Endometrium (tissue), 2 donors: ENCODE measurements around the gene KIF3A.

Source experiments
- FAIRE-seq: peaks from 2 replicates; lab custom pipeline; 2012; peaks lifted over from hg19 to GRCh38; lab: Jason Lieb, UNC
- donor health status: control.
- donor health status: control.

The KIF3A gene

DNA sequence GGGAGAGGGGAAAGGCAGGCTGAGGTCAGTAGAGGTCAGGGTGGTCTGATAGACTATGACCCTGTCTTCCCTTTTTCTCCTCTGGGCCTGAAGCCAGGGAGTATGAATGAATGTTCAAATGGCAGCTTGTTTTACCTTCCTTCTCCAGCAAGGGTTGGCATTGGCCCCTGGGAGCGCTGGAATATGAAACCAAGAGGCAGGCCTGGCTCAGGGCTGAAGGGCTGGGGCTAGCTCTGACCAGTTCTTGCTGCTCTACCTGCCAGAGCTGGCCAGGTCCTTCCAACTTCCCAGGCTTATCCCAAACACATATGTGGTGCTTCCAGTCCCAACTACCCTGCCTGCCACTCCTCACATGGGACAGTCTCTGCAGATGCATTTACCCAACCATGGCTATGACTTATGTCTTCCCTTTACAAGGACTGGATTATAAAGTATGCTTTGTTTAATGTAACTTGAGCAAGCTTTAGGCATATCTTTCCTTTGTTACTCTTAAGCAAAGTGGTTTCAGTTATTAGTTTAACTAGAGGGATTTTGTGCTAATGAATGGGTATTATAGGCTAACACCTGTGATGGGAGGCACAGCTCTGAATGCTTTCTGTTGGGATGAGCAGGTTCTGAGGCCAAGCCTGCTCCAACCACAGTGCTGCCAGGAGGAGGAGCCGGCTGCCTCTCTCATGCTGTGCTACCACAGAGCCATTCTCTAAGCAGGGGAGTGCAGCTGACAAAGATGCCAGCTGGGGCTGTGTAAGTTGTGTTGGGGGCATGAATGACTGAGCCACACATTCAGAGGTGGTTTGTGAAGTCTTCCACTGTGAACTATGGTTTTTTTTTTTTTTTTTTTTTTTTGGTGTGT, 16.0 kb upstream of the KIF3A start:
- FAIRE-seq: no peak

DNA sequence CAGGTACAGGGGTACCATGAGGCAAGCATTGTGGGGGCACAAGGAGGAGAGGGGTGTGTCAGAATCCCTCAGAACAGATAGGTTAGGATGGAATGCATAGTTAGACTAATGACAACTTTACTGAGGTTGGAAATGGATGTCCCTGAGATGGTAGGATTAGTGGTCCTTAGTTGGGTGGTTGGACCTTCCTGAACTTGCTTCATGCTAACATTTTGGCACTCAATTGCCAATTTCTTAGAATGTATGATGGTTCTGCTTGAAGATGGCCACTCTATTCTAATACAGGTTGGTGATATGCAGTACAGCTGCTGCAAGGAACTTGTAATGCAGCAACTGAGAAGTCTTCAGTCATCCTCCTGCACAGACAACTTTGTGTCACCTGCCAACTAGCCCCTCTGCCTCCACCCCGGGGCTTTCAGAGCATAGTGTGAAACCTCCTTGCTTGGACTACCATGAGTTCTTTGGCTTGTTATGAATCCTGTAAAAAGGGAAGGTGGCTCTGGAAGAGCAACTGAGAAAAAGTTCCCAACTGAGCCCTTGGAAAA, 15.3 kb upstream of the KIF3A start:
- no peak for FAIRE-seq

DNA sequence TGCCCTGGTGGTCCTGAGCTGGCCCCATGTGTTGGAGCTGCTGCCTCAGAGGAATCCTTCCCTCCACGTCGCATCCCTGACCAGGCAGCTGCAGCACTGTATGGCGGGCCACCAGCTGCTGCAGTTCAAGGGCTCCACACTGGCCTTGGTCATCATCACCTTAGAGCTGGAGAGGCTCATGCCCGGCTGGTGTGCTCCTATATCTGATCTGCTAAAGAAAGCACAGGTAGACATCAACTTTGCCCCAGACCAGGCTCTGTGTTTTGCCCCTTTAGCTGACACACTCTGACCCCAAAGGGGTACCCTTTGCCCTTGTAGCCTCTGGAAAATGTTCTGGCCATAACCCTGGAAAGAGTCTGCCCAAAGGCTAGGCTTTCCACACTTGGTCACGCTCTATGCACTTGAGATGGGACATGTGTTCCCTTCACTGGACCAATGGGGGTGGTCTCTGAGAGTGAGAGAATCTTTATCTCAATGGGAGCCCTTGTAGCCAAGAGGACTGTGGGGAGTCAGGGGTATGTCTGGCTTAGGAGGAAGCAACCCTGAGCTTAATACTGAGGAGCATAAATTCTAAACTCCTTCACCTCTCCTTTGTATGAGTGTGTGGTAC, 14.7 kb upstream of the KIF3A start:
- FAIRE-seq: no peak

DNA sequence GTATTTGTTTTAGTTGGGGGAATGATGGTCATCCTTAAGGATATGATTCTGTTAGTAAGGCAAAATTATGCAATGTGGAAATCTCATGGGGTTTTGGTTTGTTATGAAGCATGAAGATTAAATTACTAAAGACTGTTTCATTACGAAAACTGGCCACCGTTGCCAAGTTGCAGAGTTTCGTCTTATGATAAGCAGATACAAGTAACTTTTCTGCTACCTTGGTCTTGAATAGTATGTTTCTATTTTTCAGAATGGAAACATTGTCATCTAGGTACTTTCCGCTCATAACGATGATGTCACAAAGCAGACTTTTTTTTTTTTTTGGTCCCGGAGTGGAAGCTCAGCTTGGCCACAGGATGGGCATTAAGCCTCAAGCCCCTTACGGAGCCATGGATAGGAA, 14.1 kb upstream of the KIF3A start:
- no peak for FAIRE-seq

DNA sequence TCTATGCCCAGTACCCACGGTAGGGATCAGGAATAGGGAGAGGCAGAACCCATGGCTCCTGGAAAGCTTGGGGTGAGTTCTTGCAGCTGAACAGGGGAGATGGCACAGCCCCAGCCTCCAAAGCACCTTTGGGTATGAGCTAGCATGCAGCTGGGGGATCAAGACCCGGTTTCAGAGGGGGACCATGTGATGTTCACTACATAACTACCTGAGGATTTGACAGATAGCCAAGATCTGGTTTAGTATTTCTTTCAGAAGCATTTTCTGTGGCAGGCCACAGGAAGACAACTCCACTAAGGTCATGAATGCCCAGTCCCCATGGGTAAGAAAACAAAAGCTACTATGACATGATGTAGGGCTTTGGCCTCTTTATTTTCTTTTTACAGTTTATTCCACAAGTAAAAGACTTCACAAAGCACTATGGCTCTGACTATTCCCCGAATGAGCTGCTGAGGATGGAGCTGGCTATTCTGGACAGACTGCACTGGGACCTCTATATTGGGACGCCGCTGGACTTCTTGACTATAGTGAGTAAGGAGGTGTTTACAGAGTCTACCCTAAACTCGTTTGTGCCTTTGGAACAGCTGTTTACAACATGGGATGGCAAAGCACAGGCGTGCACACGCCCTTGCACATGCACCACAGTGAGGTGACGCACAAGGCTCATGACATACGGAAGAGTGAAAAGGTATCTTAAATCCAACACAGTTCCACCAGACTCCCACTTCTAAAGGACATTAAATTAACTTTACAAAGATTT, 13.3 kb upstream of the KIF3A start:
- no peak for FAIRE-seq

DNA sequence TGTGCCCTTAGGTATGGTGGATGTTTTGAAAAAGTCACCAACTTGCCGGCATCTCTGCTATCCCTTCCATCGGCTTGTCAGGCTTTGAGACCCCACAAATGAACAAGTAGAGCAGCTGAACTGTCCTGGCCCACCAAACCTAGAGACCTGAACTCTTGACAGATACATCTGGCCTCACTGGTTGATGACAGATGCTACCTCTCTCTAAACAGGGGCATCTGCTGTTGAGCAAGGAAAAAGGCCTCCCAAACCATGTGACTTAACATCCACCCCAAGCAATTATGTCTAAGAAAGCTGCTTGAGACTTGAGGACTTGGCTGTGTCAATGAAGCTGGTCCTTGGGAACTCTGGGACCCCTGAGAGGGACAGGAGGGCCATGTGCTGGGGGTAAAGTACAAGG, 12.2 kb upstream of the KIF3A start:
- no peak for FAIRE-seq

DNA sequence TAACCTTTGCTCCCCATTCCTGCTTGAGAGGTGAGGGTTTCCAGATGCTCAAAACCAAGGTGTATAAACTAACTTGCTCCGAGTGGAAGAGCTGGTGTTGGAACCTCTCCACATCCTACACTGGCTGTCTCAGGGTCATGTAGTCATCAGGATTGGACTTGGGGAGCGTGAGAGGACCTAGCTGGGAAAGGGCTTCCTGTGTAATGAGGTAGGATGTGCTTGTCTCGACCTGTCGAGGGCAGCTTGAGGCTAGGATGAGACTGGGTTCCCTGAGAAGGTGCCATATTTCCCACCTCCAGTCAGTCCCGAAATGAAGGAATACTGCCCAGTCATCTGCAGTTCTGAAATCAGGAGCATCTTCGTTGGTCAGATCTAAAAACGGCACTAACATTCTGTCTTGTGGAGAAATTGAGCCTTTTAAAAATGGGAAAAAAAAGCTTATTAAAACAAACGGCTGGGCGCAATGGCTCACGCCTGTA, 11.2 kb upstream of the KIF3A start:
- no peak for FAIRE-seq

DNA sequence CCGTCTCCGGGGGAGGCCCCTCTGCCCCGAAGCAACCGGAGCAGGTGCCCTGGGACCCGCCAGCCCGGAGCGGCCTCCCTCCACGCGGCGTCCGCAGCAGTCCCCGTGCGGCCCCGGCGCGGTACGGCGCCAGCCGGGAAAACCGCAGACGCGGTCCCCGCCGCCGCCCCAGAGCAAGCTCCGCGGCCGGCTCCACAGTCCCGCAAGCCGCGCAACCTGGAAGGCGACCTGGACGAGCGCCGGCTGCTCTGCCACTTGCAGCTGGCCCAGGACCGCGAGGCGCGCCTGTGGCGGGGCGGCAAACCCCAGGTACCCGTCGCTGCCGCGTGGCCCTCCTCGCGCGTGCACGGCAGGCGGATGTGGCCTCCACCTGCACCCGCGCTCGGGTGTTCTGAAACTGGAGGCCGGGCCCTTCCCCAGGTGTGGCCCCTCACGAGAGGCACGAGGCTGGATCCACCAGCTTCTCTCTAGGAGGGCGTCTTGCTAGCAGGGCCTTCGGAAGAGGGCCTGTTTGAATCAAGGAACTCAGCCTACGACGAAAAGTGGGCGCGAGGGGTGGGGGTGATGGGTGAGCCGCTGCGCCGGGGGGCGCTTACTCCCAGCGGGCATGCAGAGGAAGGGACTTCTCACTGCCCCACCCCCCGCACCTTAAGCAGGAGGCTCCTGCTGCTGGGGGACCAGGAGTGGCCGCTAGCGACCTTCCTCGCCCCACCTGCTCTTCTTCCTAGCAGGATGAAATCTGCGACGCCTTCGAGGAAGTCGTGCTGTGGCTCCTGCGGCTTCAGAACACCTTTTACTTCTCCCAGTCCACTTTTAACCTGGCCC, 10.5 kb upstream of the KIF3A start:
- FAIRE-seq: no peak

DNA sequence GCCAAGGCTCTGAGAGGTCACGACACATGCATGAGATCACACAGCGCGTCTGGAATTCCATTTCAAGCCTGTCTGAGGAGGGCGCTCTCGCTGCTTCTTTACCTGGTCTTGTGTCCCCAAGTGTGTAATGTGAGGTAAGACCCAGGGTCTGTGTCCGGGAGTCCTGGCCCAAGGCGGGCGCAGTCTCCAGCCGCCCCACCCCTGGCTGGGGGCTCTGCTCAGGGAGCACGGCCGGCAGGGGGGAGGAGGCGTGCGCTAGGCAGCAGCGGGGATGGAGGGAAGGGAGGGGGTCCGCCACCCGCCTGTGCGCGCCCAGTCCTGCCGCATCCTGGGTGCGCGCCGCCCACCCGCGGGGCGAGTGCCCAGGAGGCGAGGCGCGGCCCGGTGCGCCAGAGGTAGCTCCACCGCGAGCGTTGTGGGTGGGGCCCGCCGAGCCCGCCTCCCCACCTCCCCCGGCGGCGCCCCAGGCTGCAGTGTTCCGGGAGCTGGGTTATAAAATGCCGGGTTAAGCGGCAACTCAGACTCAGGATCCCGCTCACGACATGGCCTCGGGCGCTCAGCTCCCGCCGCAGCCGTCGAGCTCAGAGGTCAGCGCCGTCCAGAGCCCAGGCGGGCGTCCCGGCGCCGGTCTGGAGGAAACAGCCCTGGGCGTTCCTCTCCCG, 9.7 kb upstream of the KIF3A start, which contains the start of gene CCNI2:
CCNI2 (plus strand) TSS at position 473 of the 662 bp plus-strand sequence; CDS start at position 543, 70 bp downstream.
- FAIRE-seq: no peak

DNA sequence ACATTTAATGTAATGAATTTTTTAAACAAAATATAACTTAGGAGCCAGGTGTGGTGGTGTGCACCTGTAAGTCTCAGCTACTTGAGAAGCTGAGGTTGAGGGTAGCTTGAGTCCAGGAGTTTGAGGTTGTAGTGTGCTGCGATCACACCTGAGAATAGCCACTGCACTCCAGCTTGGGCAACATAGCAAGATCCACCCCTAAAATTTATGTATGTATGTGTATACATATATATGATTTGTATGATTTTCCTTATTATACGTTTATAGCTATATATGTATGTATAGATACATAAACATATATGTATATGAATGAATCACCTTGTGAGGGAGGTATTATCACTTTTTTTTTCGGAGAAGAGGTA, 9.2 kb upstream of the KIF3A start:
- FAIRE-seq: no peak

DNA sequence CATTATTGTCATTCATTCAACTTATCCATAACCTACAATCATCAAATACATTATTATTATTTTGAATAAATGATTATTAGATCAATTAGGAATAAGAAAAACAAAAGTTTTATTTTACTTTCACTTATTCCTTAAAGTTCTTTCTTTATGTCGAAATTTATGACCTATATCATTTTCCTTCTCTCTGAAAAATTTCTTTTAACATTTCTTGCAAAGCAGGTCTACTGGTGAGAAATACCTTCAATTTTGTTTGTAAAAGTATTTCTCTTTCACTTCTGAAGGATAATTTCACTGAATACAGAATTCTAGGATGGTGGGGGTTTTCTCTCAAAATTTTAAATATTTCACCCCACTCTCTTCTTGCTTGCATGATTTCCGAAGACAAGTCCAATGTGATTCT, 7.3 kb upstream of the KIF3A start:
- FAIRE-seq: no peak

DNA sequence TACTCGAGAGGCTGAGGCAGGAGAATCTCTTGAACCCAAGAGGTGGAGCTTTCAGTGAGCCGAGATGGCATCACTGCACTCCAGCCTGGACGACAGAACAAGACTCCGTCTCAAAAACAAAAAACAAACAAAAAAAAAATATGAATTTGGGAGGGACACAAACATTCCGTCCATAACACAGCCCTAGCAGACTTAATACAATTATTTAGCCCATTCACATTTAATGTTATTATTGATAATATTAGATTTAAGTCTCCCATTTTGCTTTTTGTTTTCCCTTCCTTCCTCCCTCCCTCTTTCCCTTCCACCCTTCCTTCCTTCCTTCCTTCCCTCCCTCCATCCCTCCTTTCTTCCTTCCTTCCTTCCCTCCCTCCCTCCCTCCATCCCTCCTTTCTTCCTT, 5.3 kb upstream of the KIF3A start:
- no peak for FAIRE-seq

DNA sequence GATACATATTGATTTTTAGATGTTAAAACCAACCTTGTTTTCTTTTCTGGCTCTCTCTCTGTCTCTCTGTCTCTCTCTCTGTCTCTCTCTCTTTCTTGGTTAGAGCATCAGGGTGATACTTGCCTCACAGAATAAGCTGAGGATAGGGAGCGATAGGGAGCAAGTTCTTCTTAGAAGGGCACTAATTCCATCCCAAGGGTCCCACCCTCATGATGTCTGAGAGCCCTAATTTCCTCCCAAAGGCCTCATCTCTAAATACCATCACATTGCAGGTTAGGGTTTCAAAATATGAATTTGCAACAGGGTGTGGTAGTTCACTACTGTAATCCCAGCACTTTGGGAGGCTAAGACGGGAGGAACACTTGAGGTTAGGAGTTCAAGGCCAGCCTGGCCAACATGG, 4.8 kb upstream of the KIF3A start:
- no peak for FAIRE-seq

DNA sequence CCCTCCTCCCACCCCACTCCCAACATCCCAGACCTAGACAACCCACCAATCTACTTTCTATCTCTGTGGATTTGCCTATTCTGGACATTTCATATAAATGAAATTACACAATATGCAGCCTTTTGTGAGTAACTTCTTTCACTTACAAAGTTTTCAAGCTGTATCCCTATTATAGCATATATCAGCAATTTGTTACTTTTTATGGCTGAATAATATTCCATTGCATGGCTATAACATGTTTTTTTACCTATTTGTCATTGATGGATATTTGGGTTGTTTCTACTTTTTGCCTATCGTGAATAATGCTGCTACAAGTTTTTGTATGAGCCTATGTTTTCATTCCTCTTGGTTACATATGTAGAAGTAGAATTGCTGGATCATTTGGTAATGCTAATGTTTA, 1.9 kb upstream of the KIF3A start:
- no peak for FAIRE-seq

DNA sequence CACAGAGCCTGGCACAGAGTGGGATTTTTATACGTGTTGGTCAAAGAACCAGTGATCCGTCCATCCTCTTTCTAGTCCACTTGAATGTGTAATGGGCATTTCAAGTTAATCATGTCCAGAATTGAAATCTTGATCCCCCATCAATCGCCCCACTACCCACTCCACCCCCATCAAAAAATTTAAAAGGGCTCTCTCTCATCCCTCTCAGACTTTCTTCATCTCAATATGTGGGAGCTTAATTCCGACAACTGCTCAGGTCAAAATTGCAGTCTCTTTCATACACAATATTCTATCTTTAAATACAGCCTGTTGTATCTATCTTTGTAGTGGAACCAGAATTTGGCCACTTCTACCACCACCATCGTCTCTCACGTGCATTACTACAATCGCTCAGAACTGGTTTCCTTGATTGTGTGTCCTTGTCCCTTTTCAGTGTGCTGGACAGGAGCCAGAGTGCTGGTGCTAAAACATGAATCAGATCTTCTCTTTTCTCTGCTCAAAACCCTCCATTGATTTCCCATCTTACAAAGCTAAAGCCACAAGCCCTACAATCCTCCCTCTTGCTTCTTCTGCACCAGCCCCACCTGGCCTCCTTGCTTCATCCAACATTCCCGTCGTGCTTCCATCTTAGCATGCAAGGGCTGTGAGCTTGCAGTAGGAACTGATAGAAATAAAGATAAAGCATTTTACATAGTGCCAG, 786 bp upstream of the KIF3A start:
- FAIRE-seq: no peak

DNA sequence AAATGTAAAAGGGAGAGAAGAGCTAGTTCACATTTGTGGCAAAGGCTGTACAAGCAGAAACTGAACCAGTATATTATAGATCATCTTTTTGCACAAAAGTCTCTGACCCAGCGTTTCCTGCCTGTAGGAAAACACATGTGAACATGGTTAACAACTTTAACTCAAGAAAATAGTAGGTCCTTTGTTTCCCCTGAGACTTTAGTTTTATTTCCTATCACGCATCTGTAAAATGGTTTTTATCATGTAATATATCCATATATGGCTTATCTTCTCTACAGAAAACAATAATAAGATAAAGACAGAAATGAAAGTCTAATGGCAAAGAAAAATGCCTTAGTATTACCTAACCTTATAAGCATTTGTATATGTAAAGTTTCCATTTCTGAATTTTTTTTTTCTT, 2.7 kb downstream of the KIF3A start:
- no peak for FAIRE-seq

DNA sequence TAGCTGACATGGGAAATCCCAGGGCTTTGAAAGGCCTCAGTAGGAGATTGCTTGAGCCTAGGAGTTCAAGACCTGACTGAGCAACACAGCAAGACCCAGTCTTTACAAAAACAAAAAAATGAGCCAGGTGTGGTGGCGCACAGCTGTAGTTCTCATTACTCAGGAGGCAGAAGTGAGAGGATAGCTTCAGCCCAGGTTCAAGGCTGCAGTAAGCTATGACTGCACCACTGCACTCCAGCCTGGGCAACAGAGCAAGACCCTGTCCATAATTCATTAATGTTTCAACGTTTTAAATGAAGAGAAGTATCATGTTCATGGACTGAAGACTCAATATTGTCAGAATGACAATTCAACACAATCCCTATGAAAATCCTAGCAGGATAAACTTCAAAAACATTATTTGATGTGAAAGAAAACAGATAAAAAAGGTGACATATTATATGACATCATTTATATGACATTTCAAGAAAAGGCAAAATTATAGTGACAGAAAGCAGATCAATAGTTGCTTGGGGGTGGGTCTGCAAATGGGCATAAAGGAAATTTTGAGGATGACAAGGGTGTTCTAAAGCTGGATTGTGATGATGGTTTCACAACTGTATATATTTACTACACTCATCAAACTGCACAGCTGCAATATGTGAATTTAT, 3.7 kb downstream of the KIF3A start:
- FAIRE-seq: no peak

DNA sequence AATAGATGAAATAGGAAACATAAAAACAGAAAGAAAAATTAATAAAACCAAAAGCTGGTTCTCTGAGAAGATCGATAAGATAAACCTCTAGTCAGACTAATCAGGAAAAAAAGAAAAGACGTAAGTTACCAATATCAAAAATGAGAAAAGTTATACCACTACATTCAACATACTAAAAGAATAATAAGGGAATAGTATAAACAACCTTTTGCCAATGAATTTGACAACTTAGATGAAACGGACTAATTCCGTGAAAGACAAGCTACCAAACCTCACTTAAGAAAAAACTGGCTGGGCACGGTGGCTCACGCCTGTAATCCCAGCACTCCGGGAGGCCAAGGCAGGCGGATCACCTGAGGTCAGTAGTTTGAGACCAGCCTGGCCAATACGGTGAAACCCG, 7.5 kb downstream of the KIF3A start:
- no peak for FAIRE-seq

DNA sequence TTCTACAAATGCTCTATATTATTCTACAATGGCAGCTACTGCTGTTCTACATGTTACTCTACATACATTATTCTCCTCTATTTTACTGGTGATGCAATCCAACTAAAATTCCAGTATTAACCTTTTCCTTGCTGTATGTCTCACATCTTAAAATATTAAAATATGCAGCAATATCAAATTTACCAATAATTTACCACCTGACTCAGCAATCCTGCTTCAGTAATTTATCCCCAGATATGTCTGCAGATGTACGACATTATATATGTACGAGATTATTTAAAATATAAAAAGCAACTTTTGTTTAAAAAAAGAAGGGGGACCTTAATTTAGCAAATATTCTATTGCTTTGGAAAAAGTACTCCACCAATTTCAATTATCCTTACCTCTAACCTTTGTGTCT, 11.6 kb downstream of the KIF3A start:
- no peak for FAIRE-seq
